Fibroblast of pulmonary artery (primary cell): ENCODE measurements around the gene MRPL34.

Experiments used
- DNase-seq: peaks from one replicate; pipeline ENCODE4 v3.0.0-alpha.2; 2010; ENCODE audit warnings: low read depth
- H3K4me3 ChIP-seq: replicated peaks from 2 replicates; pipeline ENCODE4 v1.5.1; 2011; ENCODE audit warnings: low read depth, mild to moderate bottlenecking, control low read depth, low read length, moderate library complexity
- TF ChIP-seq, protein P1 (sequence below): IDR thresholded peaks from 2 replicates; pipeline ENCODE4 v1.5.1; 2011; ENCODE audit warnings: mild to moderate bottlenecking, control low read depth, low read length, inconsistent platforms; ENCODE audit errors: missing control alignments

Gene MRPL34

DNA sequence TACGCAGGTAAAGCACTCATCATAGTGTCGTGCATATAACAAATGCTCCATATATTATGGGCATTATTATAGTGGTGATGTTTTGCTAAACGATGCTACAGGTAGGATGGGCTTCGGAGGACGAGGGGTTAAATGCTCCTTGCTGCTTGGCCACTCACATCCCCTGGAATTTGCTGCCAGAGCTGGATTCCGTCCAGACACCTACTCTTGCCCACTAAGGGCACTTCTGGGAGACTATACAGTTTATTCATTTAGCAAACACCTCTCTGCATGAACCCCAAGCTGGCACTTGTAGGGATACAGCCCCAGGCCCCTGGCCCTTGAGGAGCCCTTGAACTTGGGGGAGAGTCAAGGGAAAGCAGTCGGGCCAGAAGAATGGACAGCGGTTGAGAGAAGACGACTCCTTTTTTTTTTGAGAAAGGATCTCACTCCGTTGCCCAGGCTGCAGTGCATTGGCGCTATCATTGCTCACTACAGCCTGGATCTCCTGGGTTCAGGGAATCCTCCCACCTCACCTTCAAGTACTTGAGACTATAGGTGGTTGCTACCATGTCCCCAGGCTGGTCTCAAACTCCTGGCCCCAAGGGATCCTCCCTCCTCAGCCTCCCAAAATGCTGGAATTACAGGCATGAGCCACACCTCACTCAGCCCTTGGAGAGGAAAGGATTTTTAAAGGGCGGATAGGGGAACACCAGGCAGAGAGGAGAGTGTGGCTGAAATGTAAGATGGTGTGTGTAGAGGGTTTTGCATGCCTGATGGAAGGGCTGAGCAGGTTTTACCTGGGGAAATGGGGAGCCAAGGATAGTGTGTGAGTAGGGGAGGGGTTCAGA lies 1.1 kb upstream of the MRPL34 start:
- DNase-seq: no peak
- H3K4me3 ChIP-seq: no peak overlapping the region
- TF ChIP-seq, protein P1, sequence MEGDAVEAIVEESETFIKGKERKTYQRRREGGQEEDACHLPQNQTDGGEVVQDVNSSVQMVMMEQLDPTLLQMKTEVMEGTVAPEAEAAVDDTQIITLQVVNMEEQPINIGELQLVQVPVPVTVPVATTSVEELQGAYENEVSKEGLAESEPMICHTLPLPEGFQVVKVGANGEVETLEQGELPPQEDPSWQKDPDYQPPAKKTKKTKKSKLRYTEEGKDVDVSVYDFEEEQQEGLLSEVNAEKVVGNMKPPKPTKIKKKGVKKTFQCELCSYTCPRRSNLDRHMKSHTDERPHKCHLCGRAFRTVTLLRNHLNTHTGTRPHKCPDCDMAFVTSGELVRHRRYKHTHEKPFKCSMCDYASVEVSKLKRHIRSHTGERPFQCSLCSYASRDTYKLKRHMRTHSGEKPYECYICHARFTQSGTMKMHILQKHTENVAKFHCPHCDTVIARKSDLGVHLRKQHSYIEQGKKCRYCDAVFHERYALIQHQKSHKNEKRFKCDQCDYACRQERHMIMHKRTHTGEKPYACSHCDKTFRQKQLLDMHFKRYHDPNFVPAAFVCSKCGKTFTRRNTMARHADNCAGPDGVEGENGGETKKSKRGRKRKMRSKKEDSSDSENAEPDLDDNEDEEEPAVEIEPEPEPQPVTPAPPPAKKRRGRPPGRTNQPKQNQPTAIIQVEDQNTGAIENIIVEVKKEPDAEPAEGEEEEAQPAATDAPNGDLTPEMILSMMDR: no peak

GRCh38 chr19:17305216-17305516 lies 506 bp upstream of the MRPL34 start:
- H3K4me3 ChIP-seq: peak overlapping the region; percentile 82
- DNase-seq: no peak
- TF ChIP-seq, protein P1: no peak

- TF ChIP-seq, protein P1: no peak
- no peak for DNase-seq
- peak overlapping the region; percentile 82 for H3K4me3 ChIP-seq
Measured at GRCh38 chr19:17306285-17306714, 628 bp downstream of the MRPL34 start.

DNA sequence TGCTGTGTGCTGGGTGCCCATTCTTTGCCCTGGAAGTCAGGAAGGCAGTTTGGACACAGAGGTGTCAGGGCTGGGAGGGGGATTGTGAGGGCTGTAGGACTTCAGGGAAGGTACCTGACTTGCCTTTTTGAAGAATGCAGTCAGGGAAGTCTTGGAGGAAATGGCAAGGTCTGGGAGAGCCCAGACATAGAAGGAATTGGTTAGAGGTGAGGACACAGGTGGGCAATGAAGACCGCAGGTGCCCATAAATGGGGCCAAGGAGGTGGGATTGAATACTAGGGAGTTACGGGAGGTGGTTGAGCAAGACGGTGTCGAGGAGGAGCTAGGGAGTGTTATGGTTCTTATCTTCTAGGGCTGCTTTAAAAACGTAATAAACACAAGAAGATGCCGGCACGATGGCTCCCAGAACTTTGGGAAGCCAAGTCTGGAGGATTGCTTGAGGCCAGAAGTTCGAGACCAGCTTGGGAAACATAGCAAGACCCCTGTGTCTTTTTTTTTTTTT lies 2.3 kb downstream of the MRPL34 start:
- no peak for DNase-seq
- TF ChIP-seq, protein P1: no peak

GRCh38 chr19:17309198-17309964 lies 3.7 kb downstream of the MRPL34 start, which contains the start of gene DDA1:
Gene DDA1 (plus strand): TSS chr19:17309563. CDS start chr19:17309655, 92 bp downstream.
- DNase-seq: peak; percentile 100
- H3K4me3 ChIP-seq: peak within 1 kb of the TSS; percentile 97
- TF ChIP-seq, protein P1: no peak

More for the DNA sequence above, 2.3 kb downstream of the MRPL34 start:
- no peak overlapping the region for H3K4me3 ChIP-seq

GRCh38 chr19:17309965-17310461 lies 4.3 kb downstream of the MRPL34 start:
- TF ChIP-seq, protein P1: no peak
- H3K4me3 ChIP-seq: peak overlapping the region; percentile 97
- no peak for DNase-seq
